Measurements from ENCODE around the gene WDFY1.

GRCh38 chr2:223897669-223898330 lies 47.3 kb downstream of the WDFY1 start:
- TF ChIP-seq ZNF121 (CRISPR knock-in tag; IDR thresholded peaks at IDR 0.05) (no peak), ESRRA (CRISPR knock-in tag; IDR thresholded peaks at IDR 0.05; ENCODE audit: borderline replicate concordance) (no peak), CTCF (IDR thresholded peaks at IDR 0.05) (no peak), ZNF396 (CRISPR knock-in tag; IDR thresholded peaks at IDR 0.05; ENCODE audit: borderline replicate concordance) (no peak), E2F4 (CRISPR knock-in tag; IDR thresholded peaks at IDR 0.05; ENCODE audit: borderline replicate concordance, low read depth) (no peak), TCF7 (CRISPR knock-in tag; IDR thresholded peaks at IDR 0.05; ENCODE audit: low read depth) (no peak), TP53 (CRISPR knock-in tag; IDR thresholded peaks at IDR 0.05) (no peak), TEAD4 (CRISPR knock-in tag; IDR thresholded peaks at IDR 0.05) (no peak), GTF2I (CRISPR knock-in tag; conservative IDR thresholded peaks at IDR 0.05) (no peak), NR3C1 (CRISPR knock-in tag; conservative IDR thresholded peaks at IDR 0.05; ENCODE audit: low read depth) (no peak), ZSCAN18 (CRISPR knock-in tag; IDR thresholded peaks at IDR 0.05) (no peak), NFATC4 (CRISPR knock-in tag; IDR thresholded peaks at IDR 0.05) (no peak), SMAD4 (CRISPR knock-in tag; IDR thresholded peaks at IDR 0.05) (no peak), GRHL2 (CRISPR knock-in tag; IDR thresholded peaks at IDR 0.05; ENCODE audit: insufficient replicate concordance, severe bottlenecking) (no peak)
